Gastroesophageal sphincter (tissue), 4 donors: Measurements from ENCODE around the gene FAM78A. TPM values are rescaled to one million over a fixed set of nuclear protein-coding genes. Genes with fewer than 3 reads are reported as not detected.

Experiments used
- ATAC-seq: fragments of 150-250 bp; one replicate; pipeline ENCODE4 v1.9.1; 2016; ENCODE audit warnings: mild to moderate bottlenecking, moderate library complexity
- H3K27ac ChIP-seq, 4 donors: fragments of 200-600 bp; sonication (generic) in 3 of 4; 1 replicate in 3 of 4; 2 replicates in 1 of 4; pipeline ENCODE4 v1.5.1; 2016 to 2019
- H3K27me3 ChIP-seq: fragments of 200-600 bp; sonication (generic); one replicate; pipeline ENCODE4 v1.5.1; 2019
- H3K36me3 ChIP-seq, 2 donors: fragments of 200-600 bp; sonication (generic); one replicate each; pipeline ENCODE4 v1.5.1; 2019; ENCODE audit warnings: control low read depth in 1 of 2
- H3K4me1 ChIP-seq, 3 donors: fragments of 200-600 bp; sonication (generic); 1 replicate in 2 of 3; 2 replicates in 1 of 3; pipeline ENCODE4 v1.5.1; 2016 to 2019; ENCODE audit warnings: control low read depth in 2 of 3
- H3K4me3 ChIP-seq, 2 donors: fragments of 200-600 bp; sonication (generic); one replicate each; pipeline ENCODE4 v1.5.1; 2019; ENCODE audit warnings: mild to moderate bottlenecking in 1 of 2, moderate library complexity in 1 of 2
- H3K9me3 ChIP-seq, 3 donors: fragments of 200-600 bp; sonication (generic); one replicate each; pipeline ENCODE4 v1.5.1; 2017 to 2019; ENCODE audit warnings: control low read depth in 2 of 3
- CTCF ChIP-seq, 4 experiments: fragments of 200-600 bp in 2 of 4; fragments of 450-650 bp in 2 of 4; sonication (generic) in 1 of 4; IDR thresholded peaks; one replicate each; pipeline ENCODE4 v1.5.1; 2017 to 2019; ENCODE audit warnings: antibody characterized with exemption in 4 of 4, mild to moderate bottlenecking in 2 of 4, moderate library complexity in 2 of 4
- EP300 ChIP-seq: sonication (generic); formaldehyde crosslinking; IDR thresholded peaks from one replicate; pipeline ENCODE4 v1.6.1; 2017; ENCODE audit warnings: antibody characterized with exemption, mild to moderate bottlenecking
- POLR2A ChIP-seq, 2 donors: fragments of 450-650 bp; IDR thresholded peaks; one replicate each; pipeline ENCODE4 v1.6.1; 2017; ENCODE audit warnings: antibody characterized with exemption in 2 of 2, mild to moderate bottlenecking in 2 of 2, moderate library complexity in 1 of 2
- POLR2AphosphoS5 ChIP-seq: sonication (generic); formaldehyde crosslinking; IDR thresholded peaks from one replicate; pipeline ENCODE4 v1.6.1; 2017; ENCODE audit warnings: antibody characterized with exemption
- WGBS, 2 donors: methylation state at CpG; one replicate each; pipeline ENCODE4 v1.1.5; 2018; ENCODE audit warnings: low coverage in 1 of 2; 5-methylcytosine and 5-hydroxymethylcytosine counted together
- total RNA-seq, 4 donors: library from RNA; depleted of rRNA; stranded (reverse); fragments of >200 nt; gene quantifications; one replicate each; pipeline ENCODE4 v1.1.0, GENCODE V29; 2016

FAM78A gene
- total RNA-seq, 4 donors from 2014 or later: 0.78 to 5.4 (median 2.9) TPM

- H3K27ac ChIP-seq: no peak overlapping the region
- 56 to 71% methylated on average over 8 to 16 of the region's 23 CpGs for WGBS, 2 donors
- no peak for ATAC-seq
These were observed 42.1 kb upstream of the FAM78A start for GRCh38 chr9:131318231-131319085.

GRCh38 chr9:131312822-131313770, 36.8 kb upstream of the FAM78A start:
- no peak for TF ChIP-seq CTCF (IDR thresholded peaks at IDR 0.05)
- no peak for TF ChIP-seq POLR2AphosphoS5
- TF ChIP-seq POLR2A (IDR thresholded peaks at IDR 0.05): no peak
- TF ChIP-seq EP300: no peak
- Histone ChIP-seq H3K27me3 (peaks cover 22% of the 10 kb centered on the region), H3K27ac (no peak overlapping the region), H3K9me3 (no peaks in the 10 kb centered on the region), H3K4me3 (no peak overlapping the region), H3K36me3 (peaks cover 0 to 2% of the 10 kb centered on the region in 2 donors), H3K4me1 (no peaks in the 10 kb centered on the region)
- whole genome bisulfite sequencing, 2 donors: 84 to 93% methylated on average over 5 to 8 of the region's 28 CpGs
- ATAC-seq: no peak

More at GRCh38 chr9:131318231-131319085, 42.1 kb upstream of the FAM78A start:
- no peaks in the 10 kb centered on the region for H3K36me3 ChIP-seq
- H3K9me3 ChIP-seq: no peaks in the 10 kb centered on the region
- H3K27me3 ChIP-seq: peaks cover 24% of the 10 kb centered on the region
- no peaks in the 10 kb centered on the region for H3K4me1 ChIP-seq
- no peak overlapping the region for H3K4me3 ChIP-seq
- TF ChIP-seq EP300: no peak
- TF ChIP-seq CTCF (IDR thresholded peaks at IDR 0.05): no peak
- TF ChIP-seq POLR2A (IDR thresholded peaks at IDR 0.05): no peak

- Histone ChIP-seq H3K27ac (no peak overlapping the region), H3K4me3 (no peak overlapping the region), H3K27me3 (peaks cover 14% of the 10 kb centered on the region), H3K4me1 (no peaks in the 10 kb centered on the region), H3K9me3 (no peaks in the 10 kb centered on the region), H3K36me3 (peaks cover 0 to 6% of the 10 kb centered on the region in 2 donors)
- WGBS, 2 donors: 79 to 82% methylated on average over 7 to 8 of the region's 9 CpGs
- no peak for TF ChIP-seq CTCF (IDR thresholded peaks at IDR 0.05)
- no peak for TF ChIP-seq EP300
- TF ChIP-seq POLR2A (IDR thresholded peaks at IDR 0.05): no peak
- TF ChIP-seq POLR2AphosphoS5: no peak
- no peak for ATAC-seq
These were observed 35.9 kb upstream of the FAM78A start for GRCh38 chr9:131312246-131312645.

- ATAC-seq: no peak
- H3K36me3 ChIP-seq: peaks cover 0 to 6% of the 10 kb centered on the region in 2 donors
- no peaks in the 10 kb centered on the region for H3K9me3 ChIP-seq
- WGBS, 2 donors: 48 to 65% methylated on average over 4 to 9 of the region's 20 CpGs
- no peaks in the 10 kb centered on the region for H3K4me1 ChIP-seq
- H3K27me3 ChIP-seq: peaks cover 9% of the 10 kb centered on the region
- no peak for TF ChIP-seq CTCF (IDR thresholded peaks at IDR 0.05)
- no peak for TF ChIP-seq POLR2A (IDR thresholded peaks at IDR 0.05)
- TF ChIP-seq POLR2AphosphoS5: no peak
- TF ChIP-seq EP300: no peak
- no peak overlapping the region for H3K27ac ChIP-seq
- no peak overlapping the region for H3K4me3 ChIP-seq
These were observed 34.7 kb upstream of the FAM78A start for GRCh38 chr9:131310833-131311554.
